ENCODE results near the gene DNAH2.
A peak's percentile ranks its signal among the peaks of the same experiment; 100 is the strongest.
"Not testable (repeated sequence)": the region's sequence is repeated elsewhere in the genome, so short reads cannot be mapped to it uniquely, and the experiment has no call there.

Gene DNAH2

DNA sequence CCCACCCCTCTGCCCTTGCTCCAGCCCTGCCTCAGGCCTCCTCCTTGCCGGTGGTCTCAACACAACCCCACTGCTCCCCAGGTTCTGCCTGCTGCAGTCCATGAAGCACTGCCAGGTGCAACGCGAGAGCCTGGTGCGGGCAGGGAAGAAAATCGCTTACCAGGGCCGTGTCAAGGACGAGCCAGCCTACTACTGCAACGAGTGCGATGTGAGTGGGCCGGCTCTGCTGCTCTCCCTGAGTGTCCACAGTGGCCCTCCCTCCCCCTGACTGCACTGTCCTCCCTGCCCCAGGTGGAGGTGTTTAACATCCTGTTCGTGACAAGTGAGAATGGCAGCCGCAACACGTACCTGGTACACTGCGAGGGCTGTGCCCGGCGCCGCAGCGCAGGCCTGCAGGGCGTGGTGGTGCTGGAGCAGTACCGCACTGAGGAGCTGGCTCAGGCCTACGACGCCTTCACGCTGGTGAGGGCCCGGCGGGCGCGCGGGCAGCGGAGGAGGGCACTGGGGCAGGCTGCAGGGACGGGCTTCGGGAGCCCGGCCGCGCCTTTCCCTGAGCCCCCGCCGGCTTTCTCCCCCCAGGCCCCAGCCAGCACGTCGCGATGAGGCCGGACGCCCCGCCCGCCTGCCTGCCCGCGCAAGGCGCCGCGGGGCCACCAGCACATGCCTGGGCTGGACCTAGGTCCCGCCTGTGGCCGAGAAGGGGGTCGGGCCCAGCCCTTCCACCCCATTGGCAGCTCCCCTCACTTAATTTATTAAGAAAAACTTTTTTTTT, 135.6 kb downstream of the DNAH2 start:
- no peak for DNase-seq

- DNase-seq: no peak
Observed at GRCh38 chr17:7853691-7854038, 136.1 kb downstream of the DNAH2 start.

- DNase-seq: no peak
Observed at GRCh38 chr17:7854078-7854777, 136.7 kb downstream of the DNAH2 start.

DNA sequence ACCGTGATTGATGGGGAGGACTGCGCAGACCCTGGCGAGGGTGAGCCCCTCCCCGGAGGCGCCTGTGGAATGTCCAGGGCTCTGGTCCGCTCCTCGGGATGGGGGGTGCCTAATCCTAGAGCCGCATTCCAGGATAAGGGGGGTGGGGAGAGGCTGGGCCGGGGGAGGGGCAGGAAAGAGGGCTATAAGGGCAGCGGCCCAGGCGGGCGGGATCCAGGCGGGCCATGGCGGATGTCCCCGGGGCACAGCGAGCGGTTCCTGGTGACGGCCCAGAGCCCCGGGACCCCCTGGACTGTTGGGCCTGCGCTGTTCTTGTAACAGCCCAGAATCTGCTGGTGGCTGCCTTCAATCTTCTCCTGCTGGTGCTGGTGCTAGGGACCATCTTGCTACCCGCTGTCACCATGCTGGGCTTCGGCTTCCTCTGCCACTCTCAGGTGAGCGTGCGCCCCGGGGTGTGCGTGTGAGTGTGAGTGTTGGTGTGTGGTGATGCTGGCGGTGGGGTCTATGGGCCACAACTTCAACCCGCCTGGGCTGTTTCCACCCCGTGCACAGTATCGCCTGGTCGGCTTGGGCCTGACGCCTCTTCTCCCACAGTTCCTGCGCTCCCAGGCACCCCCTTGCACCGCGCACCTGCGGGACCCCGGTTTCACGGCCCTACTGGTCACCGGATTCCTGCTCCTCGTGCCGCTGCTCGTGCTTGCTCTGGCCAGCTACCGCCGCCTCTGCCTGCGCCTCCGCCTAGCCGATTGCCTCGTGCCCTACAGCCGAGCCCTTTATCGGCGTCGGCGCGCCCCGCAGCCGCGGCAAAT, 137.5 kb downstream of the DNAH2 start, which contains the start of gene TMEM88:
Gene TMEM88, plus strand, starts transcription at position 216 of the 809 bp plus-strand sequence. Its CDS starts 9 bp downstream, at position 225.
- DNase-seq: no peak

DNA sequence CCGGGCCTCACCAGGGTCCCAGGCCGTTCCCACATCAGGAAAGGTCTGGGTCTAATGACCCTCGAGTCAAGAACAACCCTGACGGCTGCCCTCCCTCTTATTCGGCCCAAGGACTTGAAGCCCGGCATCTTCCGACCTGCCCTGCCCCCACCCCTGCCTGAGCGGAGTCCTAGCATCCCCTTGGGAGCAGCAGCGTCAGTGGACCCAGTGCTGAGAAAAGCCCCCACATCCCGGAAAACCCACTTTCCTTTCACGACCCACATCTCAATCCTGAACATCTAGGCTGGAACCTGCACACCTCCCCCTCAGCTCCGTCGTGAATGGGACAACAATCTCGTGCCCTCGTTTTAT, 138.1 kb downstream of the DNAH2 start:
- DNase-seq: no peak

- no peak for DNase-seq
Observed at GRCh38 chr17:7856011-7856810, 138.7 kb downstream of the DNAH2 start.

GRCh38 chr17:7856811-7857712, 139.5 kb downstream of the DNAH2 start, which contains the start of gene NAA38:
Gene NAA38, minus strand, starts transcription at chr17:7857559. Its CDS starts 96 bp downstream, at chr17:7857463.
- peak; percentile 97 for DNase-seq

DNA sequence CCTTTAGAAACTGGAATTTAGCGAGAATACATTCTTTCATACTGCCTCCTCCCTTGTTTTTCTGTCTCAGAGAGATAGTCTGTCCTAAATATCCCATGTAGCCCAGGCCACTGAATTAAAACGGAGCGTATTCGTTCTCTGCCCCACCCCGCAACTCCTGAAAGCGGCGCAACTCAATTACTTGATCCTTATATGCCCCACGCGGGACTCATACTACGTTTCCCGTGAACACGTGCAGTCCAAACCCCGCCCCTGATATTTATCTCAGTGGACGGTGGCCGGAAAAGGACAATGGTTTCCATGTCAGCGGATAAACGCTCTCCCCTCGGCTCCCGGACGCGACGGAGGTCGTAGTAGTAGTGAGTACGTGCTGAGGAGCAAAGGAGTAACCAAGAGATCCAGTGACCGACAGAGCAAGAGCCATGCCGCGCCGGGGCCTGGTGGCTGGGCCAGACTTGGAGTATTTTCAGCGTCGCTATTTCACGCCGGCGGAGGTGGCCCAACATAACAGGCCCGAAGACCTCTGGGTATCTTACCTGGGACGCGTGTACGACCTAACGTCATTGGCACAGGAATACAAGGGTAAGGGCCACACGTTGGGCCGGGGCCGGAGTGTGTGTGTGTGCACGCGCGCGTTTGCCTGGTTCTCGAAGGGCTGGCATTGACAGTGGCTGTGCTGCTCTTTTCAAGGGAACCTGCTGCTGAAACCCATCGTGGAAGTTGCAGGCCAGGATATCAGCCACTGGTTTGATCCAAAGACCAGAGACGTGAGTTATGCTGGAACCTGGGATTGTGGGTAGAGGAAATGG, 140.4 kb downstream of the DNAH2 start, which contains the start of gene CYB5D1:
Gene CYB5D1, plus strand, starts transcription at position 291 of the 809 bp plus-strand sequence. Its CDS starts 132 bp downstream, at position 423.
- peak; percentile 89 for DNase-seq

- DNase-seq: peak; percentile 11
Observed at GRCh38 chr17:7858522-7858810, 140.9 kb downstream of the DNAH2 start.

DNA sequence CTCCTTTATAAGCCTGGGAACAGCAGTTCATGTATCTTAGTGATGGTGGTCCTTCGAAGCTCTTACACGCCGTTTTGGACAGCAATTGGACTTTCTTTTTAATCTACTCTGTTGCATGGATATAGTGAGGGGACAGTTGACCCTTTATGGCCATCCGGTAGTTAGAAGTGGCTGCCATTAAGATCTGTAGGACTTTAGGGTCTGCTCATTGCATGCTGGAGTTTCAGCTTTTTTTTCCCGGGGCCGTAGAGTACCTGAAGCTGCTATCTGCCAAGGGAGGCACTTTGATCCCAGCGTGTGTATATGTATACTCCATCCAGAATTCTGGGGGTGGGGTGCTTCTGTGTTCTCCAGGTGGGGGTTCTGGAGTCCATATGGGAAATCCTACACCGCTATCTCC, 141.5 kb downstream of the DNAH2 start:
- DNase-seq: no peak

- peak; percentile 53 for DNase-seq
Observed at GRCh38 chr17:7862692-7863437, 145.3 kb downstream of the DNAH2 start.

- DNase-seq: not testable (repeated sequence)
Observed at GRCh38 chr17:7864384-7864783, 146.8 kb downstream of the DNAH2 start.

DNA sequence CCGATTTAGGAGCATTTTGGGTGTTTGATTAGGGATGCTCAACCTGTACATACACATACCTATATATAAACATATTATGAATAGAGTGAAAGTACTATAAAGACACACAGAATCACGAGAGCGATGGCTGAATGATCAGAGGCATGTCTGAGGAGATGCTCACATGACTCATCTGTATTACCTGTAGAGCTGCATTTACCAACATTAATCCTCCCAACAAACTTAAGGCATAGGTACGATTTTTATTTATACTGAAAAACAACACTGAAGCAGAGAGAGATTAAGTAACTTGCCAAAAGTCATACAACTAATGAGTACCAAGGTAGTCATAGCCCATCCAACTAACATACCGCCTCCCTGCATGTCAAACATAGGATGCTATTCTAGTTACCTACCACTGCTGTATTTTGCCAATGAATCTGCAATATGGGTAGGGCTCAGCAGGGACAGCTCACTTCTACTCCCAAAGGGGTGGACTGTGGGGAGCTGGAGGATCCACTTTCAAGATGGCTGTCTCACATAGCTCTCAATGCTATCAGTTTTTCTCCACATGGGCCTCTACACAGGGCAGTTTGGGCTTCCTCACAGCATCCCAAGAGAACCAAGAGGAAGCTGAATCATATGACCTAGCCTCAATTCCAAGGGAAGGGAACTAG, 147.6 kb downstream of the DNAH2 start:
- no peak for DNase-seq

DNA sequence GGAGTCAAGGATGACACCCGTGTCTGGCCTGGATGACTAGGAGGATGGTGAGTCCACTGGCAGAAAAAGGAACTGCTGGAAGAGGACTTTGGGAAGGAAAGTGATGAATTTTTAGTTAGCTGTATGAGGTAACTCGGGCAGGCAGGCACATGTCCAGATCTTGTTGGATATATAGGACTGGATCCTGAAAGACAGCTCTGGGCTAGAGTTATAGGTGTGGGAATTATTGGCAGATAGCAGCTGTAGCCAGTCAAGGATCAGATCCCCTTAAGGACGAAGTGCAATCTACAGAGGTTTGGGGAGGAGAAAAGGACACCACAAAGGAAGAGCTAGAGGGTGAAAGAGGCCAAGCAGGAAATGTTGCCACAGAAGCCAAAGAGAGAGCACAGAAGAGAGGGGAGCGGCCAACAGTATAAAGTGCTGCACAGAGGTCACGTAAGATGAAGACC, 150.4 kb downstream of the DNAH2 start:
- DNase-seq: no peak

- no peak for DNase-seq
Observed at GRCh38 chr17:7873051-7873450, 155.5 kb downstream of the DNAH2 start.

GRCh38 chr17:7875804-7876370, 158.3 kb downstream of the DNAH2 start:
- no peak for DNase-seq

DNA sequence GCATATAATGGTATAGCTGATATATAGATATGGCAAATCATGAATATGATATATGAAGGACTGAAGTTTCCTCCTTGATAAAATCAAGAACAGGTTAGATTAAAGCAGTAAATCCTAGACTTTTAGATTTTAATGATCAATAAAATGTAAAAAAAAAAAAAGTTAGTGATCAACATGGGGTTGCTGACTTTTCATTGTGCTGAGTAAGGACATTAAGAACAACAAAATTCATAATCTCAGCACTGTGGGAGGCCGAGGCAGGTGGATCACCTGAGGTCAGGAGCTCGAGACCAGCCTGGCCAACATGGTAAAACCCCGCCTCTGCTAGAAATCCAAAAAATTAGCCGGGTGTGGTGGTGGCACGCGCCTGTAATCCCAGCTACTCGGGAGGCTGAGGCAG, 160.7 kb downstream of the DNAH2 start:
- DNase-seq: no peak

DNA sequence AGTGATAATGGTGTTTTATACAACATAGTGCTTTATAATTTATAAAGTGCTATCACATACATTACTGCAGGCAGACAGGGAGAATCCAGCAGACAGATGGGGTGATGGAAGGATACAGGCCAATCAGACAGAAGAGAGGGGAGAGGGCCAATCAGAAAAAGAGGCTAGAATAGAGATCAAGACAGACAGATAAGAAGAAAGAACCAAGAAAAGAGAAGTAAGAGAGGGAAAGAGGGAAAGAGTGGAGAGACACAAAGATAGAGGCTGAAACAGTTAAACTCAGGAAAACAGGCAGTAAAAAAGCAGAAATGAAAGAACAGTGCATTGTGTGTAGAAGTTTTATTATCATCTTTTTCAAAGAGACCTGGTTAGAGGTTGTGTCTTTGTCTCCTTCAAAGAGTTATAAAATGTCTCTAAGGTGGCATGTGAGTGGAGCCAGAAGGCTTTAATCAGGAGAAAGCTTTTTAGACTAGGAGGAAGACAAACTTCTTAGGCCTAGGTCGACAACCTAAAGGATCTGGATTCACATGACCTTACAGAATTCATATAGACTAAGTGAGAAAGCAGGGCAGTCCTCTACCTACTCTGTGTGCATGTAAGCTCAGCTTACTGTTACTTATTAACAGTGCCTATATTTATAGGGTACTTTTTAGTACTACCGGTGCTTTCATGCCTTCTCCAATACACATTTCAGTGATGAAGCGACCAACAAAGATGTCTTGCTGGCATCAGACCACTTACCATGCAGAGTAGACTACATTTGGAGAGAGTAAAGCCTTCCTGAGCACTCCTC, 162.7 kb downstream of the DNAH2 start:
- DNase-seq: no peak
